ENCODE results near the gene PAX2.

DNA sequence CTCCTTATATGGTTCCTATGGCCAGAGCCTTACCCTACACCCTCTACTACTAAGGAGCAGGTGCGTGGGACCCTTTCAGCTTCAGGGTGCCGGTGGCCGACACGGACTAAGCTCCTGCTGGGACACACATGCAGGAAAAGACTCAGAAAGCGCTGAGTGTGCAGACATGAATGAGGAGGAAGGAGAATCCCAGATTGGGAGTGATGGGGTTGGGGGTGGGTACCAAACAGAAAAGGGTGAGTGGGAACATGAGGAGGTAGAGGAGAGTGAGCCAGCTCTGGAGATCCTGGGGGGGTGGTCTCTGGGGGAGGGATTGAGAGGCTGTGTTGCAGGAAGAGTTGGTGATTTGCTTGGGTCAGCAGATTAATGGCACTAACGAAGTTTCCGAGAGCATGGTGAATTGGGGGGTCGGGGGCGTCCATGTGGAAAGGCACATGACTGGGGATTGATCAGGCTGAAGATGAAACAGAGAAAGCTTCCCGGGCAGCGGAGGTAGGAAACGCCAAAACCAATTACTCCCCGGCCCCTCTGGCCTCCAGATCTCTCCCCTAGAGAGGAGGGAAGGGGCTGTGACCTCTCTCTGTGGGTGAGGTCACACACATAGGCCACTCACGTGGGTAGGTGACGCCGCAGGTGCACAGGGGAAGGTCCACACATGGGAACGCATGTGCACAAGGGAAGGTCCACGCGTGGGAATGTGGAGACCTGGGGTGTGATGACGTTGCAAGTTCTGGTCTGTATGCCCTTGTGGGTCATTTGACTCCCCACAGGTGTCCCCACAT, 129.5 kb downstream of the PAX2 start:
- TF ChIP-seq, protein P1, sequence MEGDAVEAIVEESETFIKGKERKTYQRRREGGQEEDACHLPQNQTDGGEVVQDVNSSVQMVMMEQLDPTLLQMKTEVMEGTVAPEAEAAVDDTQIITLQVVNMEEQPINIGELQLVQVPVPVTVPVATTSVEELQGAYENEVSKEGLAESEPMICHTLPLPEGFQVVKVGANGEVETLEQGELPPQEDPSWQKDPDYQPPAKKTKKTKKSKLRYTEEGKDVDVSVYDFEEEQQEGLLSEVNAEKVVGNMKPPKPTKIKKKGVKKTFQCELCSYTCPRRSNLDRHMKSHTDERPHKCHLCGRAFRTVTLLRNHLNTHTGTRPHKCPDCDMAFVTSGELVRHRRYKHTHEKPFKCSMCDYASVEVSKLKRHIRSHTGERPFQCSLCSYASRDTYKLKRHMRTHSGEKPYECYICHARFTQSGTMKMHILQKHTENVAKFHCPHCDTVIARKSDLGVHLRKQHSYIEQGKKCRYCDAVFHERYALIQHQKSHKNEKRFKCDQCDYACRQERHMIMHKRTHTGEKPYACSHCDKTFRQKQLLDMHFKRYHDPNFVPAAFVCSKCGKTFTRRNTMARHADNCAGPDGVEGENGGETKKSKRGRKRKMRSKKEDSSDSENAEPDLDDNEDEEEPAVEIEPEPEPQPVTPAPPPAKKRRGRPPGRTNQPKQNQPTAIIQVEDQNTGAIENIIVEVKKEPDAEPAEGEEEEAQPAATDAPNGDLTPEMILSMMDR (IDR thresholded peaks at IDR 0.05), result no peak
- TF ChIP-seq POLR2A (IDR thresholded peaks at IDR 0.05), result no peak

Data from esophagus squamous epithelium (tissue), 4 donors.